Kidney tubule cell (primary cell): ENCODE results near the gene DENND2A.
"Not testable (repeated sequence)": the region's sequence is repeated elsewhere in the genome, so short reads cannot be mapped to it uniquely, and the experiment has no call there.

Experiments used
- DNase-seq: peaks from one replicate; pipeline ENCODE4 v3.0.0-alpha.2; 2018; ENCODE audit warnings: low spot score

Gene DENND2A, protein sequence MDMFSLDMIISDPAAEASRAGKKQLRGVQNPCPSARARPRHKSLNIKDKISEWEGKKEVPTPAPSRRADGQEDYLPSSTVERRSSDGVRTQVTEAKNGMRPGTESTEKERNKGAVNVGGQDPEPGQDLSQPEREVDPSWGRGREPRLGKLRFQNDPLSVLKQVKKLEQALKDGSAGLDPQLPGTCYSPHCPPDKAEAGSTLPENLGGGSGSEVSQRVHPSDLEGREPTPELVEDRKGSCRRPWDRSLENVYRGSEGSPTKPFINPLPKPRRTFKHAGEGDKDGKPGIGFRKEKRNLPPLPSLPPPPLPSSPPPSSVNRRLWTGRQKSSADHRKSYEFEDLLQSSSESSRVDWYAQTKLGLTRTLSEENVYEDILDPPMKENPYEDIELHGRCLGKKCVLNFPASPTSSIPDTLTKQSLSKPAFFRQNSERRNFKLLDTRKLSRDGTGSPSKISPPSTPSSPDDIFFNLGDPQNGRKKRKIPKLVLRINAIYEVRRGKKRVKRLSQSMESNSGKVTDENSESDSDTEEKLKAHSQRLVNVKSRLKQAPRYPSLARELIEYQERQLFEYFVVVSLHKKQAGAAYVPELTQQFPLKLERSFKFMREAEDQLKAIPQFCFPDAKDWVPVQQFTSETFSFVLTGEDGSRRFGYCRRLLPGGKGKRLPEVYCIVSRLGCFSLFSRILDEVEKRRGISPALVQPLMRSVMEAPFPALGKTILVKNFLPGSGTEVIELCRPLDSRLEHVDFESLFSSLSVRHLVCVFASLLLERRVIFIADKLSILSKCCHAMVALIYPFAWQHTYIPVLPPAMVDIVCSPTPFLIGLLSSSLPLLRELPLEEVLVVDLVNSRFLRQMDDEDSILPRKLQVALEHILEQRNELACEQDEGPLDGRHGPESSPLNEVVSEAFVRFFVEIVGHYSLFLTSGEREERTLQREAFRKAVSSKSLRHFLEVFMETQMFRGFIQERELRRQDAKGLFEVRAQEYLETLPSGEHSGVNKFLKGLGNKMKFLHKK

DNA sequence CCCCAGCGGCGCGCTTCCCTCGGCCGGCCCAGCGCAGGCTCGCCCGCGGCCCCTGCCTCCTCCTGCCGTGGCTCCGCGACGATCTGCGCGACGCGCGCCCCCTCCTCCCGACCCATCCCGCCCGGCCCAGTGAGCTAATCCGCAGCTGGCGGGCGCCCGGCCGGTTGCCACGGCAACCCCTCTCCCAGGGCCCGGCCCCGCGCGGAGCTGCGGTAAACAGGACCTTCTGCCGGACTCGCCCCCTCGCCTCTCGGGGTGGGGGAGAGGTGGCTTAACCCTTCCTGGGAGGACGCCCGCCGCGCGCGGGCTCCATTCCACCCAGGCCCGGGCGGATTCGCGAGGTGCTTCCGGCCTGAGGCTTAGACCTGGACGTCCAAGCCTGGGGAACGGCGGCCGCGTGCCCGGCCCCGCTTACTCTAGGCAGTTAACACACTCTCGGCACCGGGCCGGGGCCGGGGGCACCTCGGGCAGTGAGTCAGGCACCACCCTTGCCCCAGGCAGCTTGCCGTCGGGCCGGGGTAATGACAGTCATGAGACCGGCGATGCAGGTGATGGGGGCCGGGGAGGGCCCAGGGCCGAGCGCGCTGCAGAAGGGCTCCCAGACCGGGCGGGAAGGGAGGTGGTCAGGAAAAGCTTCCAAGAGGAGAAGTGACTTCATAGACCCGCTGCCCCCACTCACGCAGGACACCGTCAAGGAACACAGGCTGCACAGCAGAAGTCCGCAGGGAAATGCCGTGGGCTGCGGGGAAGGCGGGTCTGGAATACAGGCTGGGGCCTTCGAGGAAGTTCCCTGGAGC lies at the start of gene DENND2A:
DENND2A (minus strand) TSS at position 87 of the 797 bp plus-strand sequence. CDS start 38,416 bp downstream, outside the sequence.
- peak; percentile 64 for DNase-seq

- no peak for DNase-seq
These were observed 48.9 kb upstream of the DENND2A start for GRCh38 chr7:140689199-140690152.

- DNase-seq: no peak
These were observed 47.7 kb upstream of the DENND2A start for GRCh38 chr7:140688341-140688740.

DNA sequence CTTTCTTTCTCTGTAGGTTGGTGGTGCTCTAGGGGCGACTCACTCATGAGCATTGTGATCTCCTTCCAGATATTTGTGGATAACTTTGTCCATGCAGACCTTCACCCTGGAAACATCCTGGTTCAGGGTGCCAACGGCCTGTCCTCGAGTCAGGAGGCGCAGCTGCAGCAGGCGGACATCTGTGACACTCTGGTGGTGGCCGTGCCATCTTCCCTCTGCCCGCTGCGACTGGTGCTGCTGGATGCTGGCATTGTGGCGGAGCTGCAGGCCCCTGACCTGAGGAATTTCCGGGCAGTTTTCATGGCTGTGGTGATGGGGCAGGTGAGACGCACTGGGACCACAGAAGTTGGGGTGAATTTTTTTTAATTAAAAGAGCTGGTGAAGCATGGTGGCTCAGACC lies 46.3 kb upstream of the DENND2A start:
- no peak for DNase-seq

DNA sequence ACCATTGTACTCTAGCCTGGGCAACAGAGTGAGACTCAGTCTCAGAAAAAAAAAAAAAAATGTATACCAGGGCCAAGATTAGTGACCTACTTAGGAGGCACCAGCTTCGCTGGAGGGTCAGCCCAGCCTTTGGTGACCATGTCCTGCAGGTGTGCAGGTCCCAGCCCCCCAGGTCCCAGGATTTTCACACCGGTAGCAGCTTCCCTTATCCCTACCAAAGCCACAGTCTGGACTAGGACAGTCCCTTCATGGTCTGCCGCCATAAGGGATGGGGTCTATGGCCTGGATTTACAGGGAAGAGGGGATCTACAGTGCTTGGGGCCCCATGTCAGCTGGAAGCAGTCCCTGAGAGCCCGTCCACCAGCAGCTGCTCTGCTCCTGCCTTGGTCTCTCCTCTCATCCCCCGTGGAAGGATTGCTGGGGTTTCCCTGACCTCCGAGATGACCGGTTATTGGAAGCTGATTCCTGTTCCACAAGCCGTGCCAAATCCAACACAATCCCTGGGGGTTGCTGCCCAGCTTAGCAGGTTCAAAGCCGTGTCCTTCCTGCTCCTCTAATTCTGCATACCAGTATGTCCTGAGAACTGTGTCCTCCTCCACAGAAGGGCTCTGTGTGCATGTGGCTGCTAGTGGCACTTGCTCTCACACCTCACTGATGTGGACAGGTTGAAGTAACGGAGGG lies 44.9 kb upstream of the DENND2A start:
- no peak for DNase-seq

- no peak for DNase-seq
These were observed 43.7 kb upstream of the DENND2A start for GRCh38 chr7:140684066-140684950.

GRCh38 chr7:140683657-140684056 lies 43.0 kb upstream of the DENND2A start:
- DNase-seq: no peak

DNA sequence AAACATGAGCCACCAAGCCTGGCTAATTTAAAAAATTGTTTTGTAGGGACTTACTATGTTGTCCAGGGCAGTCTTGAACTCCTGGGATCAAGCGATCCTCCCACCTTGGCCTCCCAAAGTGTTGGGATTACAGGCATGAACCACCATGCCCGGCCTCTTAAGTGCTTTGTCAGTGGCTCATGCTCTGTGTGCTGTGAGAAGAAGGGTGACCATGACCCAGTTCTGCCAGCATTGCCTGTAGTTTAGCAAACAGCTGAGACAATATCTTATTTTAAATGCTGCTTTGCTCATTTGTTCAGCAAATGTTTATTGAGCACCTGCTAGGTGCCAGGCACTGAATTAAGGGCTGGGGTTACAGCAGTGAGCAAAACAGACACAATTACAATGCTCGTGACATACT lies 41.2 kb upstream of the DENND2A start:
- no peak for DNase-seq

- DNase-seq: no peak
These were observed 40.3 kb upstream of the DENND2A start for GRCh38 chr7:140680886-140681285.

- no peak for DNase-seq
These were observed 38.6 kb upstream of the DENND2A start for GRCh38 chr7:140679186-140679585.

GRCh38 chr7:140678816-140679130 lies 38.2 kb upstream of the DENND2A start:
- no peak for DNase-seq

- no peak for DNase-seq
These were observed 37.6 kb upstream of the DENND2A start for GRCh38 chr7:140678081-140678815.

DNA sequence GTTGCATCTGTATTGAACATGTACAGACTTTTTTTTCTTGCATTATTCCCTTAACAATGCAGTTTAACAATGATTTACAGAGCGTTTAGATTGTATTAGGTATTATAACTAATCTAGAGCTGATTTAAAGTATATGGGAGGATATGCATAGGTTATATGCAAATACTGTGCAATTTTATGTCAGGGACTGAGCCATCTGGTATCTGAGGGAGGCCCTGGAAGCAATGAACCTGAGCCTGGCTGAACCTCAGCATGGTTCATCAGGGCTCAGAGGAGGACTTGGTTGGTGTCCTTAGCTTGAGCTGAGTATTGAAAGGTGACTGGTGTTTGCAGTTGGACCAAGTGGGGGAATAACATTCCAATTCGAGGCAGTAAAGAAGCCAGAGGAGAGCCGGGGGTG lies 36.9 kb upstream of the DENND2A start:
- no peak for DNase-seq

- DNase-seq: not testable (repeated sequence)
These were observed 36.3 kb upstream of the DENND2A start for GRCh38 chr7:140676956-140677355.

GRCh38 chr7:140676306-140676705 lies 35.7 kb upstream of the DENND2A start:
- DNase-seq: no peak

DNA sequence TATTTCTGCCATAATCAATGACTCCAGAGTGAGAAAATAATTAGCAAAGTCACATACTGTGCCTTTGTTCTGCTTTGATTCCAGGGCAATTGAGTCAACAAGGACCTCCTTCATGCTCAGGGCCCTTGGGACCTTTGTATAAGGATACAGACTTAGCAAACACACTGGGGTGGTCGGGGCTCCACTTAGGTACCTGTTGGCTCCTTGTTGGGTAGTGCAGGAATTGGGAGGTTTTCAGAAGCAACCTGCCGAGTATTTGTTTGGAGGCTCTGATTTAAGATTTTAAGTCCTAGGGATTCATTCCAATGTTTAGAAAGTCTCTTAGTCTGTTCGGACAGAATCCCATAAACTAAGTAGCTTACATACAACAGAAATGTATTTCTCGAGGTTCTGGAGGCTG lies 35.1 kb upstream of the DENND2A start:
- DNase-seq: no peak

- peak; percentile 83 for DNase-seq
These were observed 34.5 kb upstream of the DENND2A start for GRCh38 chr7:140674899-140675701.

DNA sequence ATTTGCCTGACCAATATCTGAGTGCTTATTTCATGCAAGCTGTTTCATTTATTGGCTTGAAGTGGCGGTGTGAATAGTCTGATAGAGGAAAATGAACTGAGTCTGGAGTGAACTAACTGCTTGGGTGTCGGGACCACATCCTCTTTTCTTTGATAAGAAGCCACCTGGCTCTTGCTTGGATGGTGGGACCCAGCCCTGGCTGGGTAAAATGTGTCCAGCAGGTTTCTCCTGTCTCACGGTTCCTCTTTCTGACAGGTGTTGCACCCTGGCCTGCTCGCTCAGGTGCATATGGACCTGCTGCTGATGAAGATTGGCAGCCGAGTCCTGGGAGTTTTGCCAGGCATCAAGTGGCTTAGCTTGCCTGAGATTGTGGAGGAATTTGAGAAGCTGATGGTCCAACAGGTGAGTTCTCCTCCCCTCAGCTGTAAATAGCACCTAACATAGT lies 33.8 kb upstream of the DENND2A start:
- no peak for DNase-seq
